GM18502 (cell line): ENCODE data around the gene DNALI1.

Source experiments
- ATAC-seq: cut with Tn5 transposase; IDR thresholded peaks from one replicate; pipeline ENCODE4 v1.9.1; 2021; ENCODE audit warnings: mild to moderate bottlenecking; ENCODE audit not compliant: unreplicated experiment, poor library complexity

DNALI1 gene

DNA sequence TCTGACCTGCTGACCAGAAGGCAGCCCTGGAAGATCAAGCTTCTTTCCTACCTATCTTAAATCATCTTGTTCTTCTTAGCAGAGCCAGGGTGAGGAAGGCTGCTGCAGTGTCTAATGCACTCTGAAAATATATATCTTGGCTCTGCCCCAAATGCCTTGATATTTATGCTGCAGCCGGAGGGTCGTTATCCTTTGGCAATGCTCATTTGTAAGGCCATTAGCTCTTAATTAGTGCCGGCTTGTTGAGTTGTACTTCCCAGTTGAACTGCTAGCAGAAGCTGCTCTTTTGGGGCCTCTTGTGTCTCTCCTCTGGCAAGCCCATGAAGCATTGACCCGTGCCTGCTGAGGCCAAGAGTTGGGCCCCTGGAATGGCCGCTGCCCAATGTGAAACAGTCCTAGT, 43.2 kb downstream of the DNALI1 start:
- ATAC-seq, result no peak

DNA sequence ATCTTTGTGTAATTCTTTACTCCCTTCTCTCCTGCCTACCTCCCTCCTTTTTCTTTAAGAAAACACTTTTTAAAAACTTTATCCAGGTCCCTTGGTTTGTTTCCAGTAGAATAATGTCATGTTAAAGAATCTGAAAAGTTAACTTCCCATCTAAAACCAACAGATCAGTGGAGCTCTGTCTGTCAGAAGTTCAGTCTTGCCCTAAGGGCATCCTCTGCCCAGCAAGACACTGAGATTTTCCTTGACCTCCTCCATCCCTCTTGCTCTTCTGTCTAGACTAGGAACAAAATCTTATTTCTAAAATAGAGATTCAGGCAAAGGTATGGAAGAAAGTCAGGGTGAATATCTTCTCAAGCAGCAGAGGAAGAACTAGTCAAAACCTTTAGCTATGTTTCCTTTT, 44.7 kb downstream of the DNALI1 start:
- ATAC-seq, result no peak

DNA sequence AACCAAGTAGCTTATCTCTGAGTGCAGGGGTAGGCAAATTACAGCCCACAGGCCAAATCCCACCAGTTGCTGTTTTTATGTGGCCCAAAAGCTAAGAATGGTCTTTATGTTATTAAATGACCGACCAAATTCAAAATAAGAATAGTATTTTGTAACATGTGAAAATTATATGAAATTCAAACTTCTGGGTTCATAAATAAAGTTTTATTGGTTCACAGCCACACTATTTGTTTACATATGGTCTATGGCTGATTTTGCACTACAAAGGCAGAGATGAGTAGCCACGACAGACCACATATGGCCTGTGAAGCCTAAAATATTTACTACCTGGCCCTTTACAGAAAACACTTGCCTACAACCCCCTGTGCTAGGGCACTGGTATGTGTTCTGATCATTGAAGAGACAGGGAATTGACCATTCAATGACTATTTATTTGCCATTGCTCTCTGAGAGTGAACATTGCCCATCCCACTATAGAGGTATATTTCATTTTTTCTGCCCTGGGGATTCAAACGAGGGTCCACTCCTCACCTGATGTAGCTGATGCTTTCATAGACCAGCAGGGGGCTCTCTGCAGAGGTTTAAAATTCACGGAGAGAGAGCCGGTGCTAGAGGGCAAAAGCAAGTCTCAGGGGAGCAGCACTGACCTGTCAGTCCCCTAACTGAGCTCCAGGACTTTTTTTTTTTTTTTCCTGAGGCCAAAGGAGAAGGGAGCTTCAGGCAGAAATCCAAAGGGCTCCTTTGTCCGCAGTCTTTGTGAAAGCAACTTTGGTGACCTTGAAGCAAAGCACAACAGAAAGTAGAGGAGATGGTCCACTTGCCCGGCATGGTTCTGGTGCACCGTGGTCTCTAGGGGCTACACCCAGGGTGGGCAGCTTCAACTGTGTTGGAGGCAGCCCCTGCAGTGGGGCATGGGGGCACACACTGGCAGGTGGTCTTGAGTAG, 46.3 kb downstream of the DNALI1 start:
- ATAC-seq, result no peak

DNA sequence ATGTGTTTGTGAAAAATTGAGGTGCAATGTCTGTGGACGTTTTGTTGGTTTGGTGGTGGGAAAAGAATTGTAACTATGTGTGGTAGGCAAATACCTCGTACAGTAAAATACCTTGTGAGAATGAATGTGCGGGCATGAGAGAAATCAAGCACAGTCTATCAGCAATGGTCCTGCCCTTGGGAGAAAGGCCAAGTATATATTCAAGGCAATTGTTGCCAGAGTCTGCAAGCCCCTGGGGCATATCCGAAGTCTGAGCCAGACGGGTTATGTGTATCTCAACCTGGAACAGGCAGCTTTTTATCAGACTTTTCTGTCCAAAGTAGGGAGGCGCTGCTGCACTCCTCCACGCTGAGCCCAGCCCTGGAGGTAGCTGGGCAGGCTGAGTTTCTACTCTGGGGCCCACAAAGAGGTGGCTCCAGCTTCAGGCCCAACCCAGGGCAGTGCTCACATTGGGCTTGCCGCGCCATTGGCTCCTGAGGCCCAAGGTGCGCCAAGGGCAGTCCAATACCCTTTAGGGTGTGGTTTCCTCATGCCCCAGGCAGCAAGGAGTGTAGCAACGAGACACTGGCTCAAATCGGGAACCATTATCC, 48.4 kb downstream of the DNALI1 start:
- ATAC-seq, result no peak

DNA sequence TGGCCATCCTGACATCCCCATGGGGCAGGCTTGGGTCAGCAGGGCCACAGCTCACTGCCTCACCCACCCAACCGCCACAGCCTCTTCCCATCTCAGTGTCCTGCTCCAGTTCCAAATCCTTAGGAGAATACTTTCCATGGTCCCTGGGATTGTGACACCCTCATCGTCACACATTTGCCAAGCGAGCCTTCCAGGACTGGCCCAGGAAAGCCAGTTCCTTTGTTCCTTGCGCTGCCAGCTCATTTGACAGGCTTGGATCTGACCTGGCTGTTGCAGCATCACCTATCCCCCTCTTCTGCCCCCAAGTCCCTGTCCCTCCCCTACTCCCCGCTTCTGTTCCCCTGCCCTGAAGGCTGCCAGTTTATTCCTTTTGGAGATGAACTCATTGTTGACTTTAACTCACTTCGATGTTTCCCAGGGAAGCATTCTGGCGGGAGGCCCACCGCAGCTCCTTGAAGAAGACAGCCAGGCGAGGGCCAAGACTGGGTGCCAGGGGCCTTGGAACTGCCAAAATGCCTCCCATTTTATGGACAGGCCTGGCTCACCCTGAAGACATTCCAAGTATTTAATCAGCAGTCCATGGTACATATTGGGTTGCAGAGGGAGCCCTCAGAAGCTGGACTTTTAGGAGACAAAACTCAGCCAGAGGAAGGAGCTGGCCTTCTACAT, 49.2 kb downstream of the DNALI1 start:
- ATAC-seq, result no peak

DNA sequence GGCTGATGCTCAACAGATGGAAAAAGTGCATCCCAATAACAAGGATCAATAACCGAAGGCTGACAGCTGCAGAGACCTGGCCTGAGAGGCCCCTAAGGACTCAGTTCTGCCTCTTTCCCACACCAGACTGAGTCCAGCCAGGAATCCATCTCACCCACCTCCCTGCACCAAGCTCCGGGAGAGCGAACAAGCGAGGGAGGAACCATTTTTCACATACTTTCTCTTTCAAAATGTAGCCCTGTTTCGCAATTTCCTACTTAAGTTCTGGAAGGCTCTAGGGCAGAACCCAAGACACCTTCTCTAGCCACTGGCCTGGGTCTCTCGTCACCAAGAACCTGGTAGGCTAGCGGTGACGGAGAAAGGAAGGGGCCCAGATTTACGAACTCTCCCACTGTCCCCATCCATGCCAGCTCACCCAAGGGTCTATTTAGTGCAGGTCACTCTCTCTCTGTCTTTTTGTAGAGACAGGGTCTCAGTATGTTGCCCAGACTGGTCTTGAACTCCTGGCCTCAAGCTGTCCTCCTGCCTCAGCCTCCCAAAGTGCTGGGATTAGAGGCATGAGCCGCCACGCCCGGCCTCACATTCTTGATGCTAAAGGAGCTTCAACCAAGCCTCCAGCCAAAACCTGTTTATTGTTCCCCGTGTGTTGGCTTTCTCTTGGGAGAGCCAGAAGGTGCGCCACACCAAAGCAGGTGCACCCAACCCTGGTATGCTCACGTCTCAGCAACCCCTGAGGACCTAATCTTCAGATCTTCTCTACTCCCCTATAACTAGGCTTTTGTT, 49.9 kb downstream of the DNALI1 start:
- no peak for ATAC-seq

DNA sequence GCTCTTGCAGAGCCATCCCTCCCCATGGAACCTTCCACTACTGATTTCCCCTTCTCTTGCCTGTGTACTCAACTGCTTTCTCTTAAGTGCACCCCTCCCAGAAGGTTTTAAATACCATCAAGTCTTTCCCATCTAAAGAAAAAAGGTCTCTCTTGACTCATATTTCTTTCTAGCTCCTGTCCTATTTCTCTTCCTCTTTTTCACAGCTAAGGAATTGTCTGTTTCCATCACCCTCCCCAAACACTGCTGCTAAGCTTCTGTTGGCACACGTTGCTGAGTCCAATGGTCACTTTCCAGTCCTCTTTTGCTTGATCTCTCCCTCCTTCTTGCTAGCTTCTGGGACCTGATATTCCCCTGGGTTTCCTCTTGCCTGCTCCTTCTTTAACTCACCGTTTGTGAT, 52.3 kb downstream of the DNALI1 start:
- no peak for ATAC-seq

DNA sequence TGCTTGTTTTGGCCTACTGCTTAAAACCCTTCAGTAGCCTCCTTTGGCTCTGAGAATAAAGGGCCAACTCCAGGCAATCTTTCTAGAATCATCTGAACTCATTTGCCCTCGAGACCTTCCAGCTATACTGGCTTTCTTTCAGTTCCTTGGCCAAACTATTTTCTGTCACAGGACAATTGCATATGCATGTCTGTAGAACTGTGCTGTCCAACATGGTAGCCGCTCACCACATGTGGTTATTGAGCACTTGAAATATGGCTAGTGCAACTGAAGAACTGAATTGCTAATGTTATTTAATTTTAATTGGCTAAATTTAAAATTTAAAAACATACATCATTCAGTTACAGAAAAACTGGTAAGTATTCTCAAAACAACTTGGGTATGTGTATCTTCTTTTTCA, 53.3 kb downstream of the DNALI1 start:
- ATAC-seq, result no peak

DNA sequence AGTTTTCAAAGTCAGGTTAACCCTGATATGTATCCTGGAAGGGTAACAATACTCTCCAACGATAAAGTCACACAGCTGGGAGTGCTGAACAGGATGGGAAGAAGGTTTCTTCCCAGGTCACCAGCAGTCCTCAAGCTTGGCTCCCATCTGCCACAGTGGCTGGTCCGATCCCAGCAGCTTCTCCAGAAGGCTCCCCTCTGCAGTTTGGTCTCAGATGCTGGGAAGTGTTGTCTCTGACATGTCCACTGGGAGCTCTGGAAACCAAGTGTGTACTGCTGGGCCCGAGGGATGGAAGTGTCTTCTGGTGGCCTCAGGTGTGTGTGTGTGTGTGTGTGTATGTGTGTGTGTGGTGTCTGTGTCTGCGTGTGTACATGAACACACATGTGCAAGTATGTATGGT, 55.4 kb downstream of the DNALI1 start:
- no peak for ATAC-seq

DNA sequence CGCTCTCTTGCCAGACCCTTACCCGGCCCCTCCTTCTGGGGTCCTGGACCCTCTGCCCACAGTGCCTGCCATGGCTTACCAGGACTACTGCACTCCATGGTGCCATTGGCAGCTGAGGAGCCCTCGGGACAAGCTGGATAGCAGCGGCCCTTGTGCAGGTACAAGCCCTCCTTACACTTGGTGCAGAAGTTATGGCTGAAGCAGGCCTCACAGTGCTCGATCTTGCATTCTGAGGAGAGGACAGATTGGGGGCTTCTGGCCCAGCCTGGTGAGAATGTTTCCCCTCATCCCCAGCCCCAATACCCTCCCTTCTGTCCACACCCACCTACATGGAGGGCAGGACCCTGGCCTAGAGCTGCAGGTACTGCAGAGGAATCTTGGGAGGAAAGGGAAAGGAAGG, 57.4 kb downstream of the DNALI1 start:
- ATAC-seq, result no peak

DNA sequence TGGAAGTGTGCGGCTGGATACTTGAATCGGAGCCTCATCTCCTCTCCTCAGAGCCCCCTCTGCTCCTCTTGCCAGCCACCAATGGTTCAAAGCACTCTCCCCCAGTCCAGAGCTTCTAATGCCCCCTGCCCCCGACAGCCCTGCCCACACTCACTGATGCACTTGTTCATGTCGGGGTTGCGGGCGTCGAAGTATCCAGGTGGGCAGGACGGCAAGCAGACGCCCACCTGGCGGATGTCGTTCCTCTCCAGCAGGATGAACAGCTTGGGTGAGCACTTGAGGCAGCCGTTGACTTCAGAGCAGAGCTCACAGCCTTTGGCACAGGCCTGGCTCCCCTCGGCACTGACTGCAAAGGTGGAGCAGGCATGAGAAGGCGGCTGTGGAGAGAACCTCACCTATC, 59.6 kb downstream of the DNALI1 start:
- ATAC-seq, result no peak
